GM18508 (cell line): ENCODE data around the gene CACNA2D2.

Source experiments
- ATAC-seq: cut with Tn5 transposase; IDR thresholded peaks from one replicate; pipeline ENCODE4 v1.9.1; 2021; ENCODE audit warnings: moderate number of reproducible peaks; ENCODE audit not compliant: insufficient read depth, unreplicated experiment

Gene CACNA2D2

GRCh38 chr3:50336452-50337174, 166.8 kb downstream of the CACNA2D2 start:
- ATAC-seq: peak; percentile 8

GRCh38 chr3:50334339-50335075, 168.9 kb downstream of the CACNA2D2 start:
- ATAC-seq: no peak

- ATAC-seq: no peak
Observed at GRCh38 chr3:50333744-50334328, 169.6 kb downstream of the CACNA2D2 start.

DNA sequence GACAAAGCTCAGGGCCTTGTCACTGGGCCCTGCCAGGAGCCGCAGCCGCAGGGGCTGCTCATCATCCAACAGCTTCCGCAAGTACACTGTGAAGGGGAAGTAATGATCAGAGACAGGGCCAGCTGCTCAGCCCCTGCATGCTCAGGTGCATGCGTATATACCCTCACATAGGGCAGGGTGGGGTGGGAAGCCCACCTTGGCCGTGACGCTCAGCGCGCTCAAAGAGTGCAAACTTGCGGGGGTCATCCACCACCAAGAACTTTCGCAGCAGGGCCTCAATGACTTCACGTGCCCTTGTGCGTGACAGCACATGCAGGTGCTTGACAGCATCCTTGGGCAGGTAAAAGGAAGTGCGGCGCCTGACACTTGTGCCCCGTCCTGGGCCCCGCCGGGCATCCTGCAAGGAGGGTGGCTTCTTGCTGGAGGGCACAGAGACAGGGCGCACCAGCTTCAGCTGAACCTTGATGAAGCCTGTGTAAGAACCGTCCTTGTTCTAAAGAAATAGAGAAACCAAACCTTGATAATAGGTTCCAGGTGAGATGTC, 172.0 kb downstream of the CACNA2D2 start:
- no peak for ATAC-seq

- no peak for ATAC-seq
Observed at GRCh38 chr3:50330330-50330729, 173.1 kb downstream of the CACNA2D2 start.

- peak; percentile 51 for ATAC-seq
Observed at GRCh38 chr3:50327943-50328691, 175.3 kb downstream of the CACNA2D2 start, which contains the start of gene TUSC2. Gene TUSC2, minus strand, starts transcription at chr3:50328223. Its CDS starts 124 bp downstream, at chr3:50328099.

DNA sequence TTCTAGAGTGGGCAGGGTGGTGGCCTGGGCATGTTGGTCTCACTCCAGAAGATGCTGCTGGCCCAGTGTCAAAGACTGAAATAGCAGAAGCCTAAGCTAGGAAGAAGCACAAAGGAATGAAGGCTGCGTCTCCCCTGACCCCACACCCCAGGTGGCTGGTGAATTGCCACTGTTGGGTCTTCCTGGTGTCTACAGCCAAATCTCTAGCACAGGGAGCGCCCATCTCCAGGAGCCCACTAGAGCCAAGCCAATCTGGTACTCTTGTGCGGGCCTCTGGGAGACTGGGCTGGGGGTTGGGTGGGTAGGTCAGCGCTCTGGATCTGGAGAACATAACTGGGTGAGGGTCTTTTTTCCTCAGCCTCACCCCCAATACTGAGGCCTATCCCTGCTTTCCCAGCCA, 176.3 kb downstream of the CACNA2D2 start:
- no peak for ATAC-seq

- ATAC-seq: no peak
Observed at GRCh38 chr3:50326182-50326541, 177.3 kb downstream of the CACNA2D2 start.

DNA sequence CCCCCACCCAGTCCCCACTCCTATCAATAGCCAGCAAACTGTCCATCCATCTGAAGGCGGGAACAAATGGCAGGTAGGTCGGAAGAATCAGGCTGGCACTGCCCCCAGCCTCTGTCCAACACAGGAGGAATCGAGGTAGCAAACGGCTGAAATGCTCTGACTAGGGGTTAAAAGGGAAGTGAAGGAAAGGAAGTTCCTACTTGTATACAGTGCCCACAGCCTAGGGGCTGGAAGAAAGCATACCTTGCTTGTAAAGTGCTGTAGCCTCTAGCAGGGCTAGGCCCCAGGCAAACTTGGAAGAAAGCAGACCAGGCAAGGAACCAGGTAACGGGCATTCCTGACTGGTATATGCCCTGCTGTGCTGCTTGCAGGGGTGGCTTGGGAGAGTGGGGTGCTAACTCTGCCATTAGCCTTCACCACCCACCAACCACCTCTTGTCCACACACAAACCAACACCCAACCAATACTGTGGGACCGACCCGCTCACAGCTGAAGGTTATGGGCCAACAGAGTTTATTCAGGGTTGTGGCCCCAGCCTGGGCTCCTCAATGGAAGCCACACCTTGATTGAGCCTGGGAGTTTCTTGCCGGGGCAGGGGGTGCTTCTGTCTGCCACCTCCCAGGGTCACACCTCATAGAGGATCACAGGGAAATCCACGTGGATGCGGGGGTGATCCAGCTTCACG, 177.8 kb downstream of the CACNA2D2 start:
- no peak for ATAC-seq

DNA sequence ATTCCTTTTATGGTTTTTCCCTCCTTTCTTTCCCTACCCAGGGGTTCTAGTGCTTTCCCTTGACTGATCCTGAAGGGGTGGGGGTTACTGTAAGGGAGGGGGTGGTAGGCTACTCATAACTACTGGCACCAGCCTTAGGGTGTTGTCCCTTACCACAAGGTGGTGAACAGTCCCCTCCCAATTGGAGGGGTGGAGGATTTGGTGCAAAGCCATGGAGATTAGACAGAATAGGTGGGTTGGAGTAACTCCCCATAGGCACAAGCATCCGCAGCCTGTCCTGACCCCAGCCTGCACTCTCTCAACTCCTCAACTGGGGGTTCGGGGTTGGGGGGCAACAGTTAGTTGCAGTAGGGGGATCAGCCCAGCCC, 178.3 kb downstream of the CACNA2D2 start:
- no peak for ATAC-seq

GRCh38 chr3:50324351-50325112, 178.9 kb downstream of the CACNA2D2 start:
- ATAC-seq: no peak

DNA sequence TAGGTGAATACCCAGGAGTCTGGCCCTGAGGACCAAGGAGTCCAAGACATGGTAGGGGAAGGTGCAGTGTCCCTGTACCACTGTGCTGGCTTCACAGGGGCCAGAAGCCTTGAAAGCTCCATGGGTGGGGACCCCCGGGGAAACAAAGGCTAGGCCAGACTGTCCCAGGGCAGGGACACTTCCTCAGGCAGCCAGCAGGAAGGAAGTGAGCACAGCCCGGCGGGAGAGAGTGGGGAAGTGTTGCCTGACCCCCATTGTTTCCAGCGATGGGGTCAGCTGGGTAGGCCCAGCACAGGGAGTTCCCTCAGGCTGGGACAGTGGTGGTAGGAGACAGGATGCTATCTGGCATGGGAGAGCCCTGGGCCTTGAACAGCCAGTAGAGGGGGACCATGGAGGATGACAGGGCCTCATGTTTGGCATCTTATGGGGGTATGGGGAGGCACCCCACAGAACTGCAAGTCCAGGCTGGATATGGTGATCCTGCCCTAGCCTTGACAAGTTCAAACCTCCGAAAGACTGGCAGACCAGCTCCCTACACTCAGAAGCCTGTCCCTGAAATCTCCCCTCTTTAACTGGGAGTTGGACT, 179.7 kb downstream of the CACNA2D2 start:
- no peak for ATAC-seq

DNA sequence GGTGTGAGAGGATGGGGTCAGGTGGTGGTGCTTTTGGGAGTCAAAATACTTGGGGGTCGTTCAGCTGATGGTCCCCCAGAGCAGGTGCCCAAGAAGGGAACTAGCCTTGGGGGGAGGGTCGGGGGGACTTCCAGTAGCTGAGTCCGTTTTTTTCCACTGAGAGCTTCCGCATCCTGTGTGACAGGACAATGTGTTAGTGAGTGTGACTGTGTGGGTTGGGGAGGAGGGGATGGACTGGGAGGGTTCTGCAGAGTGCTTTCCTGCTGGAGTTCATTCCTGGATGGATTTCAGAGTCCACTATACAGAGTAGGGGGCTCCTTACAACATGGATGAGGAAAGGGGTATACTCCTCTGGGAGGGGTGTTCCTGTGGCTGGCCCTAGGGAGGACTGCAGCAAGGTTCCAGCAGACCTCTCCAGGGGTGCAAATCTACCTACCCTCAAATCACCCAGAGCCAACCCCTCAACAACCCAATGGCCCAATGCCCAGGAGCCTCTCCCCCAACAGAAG, 180.3 kb downstream of the CACNA2D2 start:
- ATAC-seq: no peak

DNA sequence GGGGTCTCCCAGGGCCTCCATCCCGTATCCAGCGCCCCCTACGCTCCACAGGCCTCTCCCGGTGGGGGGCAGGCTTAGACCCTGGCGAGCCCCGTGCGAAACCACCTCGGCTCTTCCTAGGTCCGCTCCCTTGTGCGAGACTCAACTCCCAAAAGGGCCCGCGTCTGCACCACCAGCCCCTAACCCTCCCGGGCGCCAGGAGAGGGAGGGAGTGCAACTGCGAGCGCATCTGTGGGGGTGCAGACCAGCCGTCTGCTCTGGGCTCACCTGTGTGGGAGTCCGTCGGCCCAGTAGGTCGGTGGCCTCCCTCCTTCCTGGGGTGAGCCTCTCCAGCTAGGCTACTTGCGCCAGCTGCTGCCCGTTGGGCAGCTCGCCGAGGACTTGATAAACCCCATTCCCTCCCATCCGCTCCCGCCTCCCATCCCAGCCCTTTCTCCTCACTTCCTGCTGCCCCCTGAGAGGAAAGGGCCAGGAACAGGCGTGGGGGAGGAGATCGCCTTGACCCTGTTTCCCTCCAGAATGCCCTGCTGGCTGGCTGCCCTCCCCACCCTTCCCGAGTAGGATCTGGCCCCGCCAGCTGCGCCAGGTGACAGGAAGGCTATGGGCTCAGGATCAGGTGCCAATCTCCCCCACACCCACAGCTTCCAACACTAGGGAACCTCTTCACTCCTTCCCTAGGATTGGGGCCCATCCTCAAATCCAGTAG, 180.9 kb downstream of the CACNA2D2 start, which contains the start of gene HYAL2:
TSS of gene HYAL2 (minus strand) at position 360 of the 706 bp plus-strand sequence. CDS start 2,256 bp downstream, outside the sequence.
- no peak for ATAC-seq

DNA sequence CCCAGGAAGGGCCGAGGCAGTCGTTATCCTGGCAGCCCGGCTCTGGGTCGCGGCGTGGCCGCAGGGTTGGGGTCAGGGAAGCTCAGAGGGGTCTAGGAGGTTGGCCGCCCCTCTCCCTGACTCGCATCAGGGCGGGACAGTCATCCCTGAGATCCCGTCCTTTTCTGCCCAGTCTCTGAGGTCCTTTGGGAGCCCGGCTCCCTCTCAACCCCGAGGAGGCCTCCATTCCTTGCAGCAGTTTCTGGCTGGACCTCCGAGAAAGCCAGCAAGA, 181.4 kb downstream of the CACNA2D2 start:
- ATAC-seq: no peak

DNA sequence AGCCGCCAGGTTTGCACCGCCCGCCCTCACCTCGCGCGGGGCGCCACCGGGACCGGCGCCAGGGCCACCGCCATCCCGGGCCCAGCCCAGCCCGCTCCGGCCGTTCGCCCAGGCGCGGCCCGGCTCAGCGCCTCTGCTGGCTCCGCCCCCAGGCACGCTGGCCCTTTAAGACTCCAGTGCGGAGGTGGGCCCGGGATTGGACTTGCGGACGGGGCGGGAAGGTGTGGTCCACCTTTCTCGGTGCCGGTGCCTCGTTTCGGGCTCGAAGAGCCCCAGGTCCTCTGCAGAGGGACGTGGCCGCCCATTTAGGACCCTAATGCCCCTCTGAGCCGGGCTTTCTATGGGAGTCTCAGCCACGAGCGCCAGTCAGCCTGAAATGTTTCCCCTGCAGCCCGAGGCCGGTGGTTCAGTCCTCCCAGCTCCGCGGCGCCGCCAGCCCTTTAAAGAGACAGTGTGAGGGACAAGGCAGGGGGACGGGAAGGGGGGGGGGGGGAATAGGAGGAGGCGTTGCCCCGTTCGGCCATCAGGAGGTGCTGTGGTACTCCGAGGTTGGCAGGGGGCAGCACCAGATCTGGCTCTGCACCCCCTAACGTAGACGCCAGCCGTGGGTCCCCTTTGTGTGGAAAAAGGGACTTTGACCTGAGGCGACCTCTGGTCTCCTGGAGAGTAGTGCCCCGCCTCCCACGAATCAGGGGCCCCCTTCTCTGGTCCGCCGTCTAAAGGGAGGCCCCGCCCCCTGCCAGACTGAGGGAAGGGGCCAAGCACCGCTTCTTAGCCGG, 181.9 kb downstream of the CACNA2D2 start:
- peak; percentile 39 for ATAC-seq

DNA sequence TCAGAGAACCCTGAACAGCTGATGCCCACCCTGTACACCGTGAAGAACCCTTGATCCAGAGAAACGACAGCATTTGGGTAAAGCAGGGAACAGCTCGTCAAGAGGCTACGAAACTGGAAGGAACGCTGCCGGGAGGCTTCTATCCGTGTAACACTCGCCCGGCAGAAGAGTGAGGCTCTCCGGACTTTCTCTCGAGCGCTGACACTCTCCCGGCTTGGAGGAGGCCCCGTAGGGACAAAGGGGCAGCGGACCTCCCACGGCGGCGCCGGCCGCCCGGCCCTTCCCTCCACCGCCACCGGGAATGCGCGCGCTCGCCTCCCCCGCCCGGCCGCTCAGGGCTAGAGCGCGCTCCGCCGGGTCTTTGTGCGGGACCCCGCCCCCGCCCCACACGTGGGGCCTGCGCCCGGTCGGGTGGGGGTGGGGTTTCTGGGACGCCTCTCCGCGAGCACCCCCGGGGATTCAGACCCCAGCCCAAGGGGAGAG, 182.5 kb downstream of the CACNA2D2 start:
- peak; percentile 23 for ATAC-seq
